Measurements from ENCODE around the gene OPHN1.

DNA sequence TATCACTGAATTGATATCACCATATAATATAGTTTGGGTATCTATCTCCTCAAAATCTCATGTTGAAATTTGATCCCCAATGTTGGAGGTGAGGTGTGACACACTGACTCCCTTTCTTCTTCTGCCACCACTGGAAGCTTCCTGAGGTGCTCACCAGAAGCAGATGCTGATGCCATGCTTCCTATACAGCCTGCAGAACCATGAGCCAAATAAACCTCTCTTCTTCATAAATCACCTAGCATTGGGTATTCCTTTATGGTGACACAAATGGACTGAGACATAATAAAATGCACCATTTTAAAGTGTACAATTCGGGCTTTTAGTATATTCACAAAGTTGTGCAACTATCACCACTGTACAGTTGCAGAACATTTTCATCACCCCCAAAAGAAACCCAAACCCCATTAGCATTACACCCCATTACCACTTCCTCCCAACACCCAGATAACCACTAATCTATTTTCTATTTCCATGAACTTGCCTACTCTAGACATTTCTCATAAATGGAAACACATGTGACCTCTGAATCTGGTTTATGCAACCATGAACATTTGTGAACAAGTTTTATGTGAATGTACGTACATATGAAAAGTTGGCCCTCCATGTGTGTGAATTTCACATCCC, 148.9 kb downstream of the OPHN1 start:
- no peak for TF ChIP-seq POLR2AphosphoS5 (IDR thresholded peaks at IDR 0.05; ENCODE audit: borderline replicate concordance, low read depth, low read length)
- TF ChIP-seq EZH2 (IDR thresholded peaks at IDR 0.05) = no peak
